ENCODE measurements around the gene MPST.

GRCh38 chr22:36990457-36990856 lies 29.1 kb upstream of the MPST start:
- TF ChIP-seq, protein P1, sequence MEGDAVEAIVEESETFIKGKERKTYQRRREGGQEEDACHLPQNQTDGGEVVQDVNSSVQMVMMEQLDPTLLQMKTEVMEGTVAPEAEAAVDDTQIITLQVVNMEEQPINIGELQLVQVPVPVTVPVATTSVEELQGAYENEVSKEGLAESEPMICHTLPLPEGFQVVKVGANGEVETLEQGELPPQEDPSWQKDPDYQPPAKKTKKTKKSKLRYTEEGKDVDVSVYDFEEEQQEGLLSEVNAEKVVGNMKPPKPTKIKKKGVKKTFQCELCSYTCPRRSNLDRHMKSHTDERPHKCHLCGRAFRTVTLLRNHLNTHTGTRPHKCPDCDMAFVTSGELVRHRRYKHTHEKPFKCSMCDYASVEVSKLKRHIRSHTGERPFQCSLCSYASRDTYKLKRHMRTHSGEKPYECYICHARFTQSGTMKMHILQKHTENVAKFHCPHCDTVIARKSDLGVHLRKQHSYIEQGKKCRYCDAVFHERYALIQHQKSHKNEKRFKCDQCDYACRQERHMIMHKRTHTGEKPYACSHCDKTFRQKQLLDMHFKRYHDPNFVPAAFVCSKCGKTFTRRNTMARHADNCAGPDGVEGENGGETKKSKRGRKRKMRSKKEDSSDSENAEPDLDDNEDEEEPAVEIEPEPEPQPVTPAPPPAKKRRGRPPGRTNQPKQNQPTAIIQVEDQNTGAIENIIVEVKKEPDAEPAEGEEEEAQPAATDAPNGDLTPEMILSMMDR (conservative IDR thresholded peaks at IDR 0.05 in 1 of 2, IDR thresholded peaks at IDR 0.05 in 1 of 2; ENCODE audit: low read depth in 1 of 2, low read length in 2 of 2), result no peak
- TF ChIP-seq EZH2 (IDR thresholded peaks at IDR 0.05; ENCODE audit: low read length, missing control alignments), result no peak

Measured in fibroblast of lung (primary cell).